Stimulated activated CD8-positive, alpha-beta memory T cell treated with anti-CD3 and anti-CD28 coated beads, Interleukin-7, amount 100 ng/mL, for 1 hour (primary cell): ENCODE results near the gene ADAD2.

Experiments used
- DNase-seq, 2 donors: peaks; one replicate each; pipeline ENCODE4 v3.0.0-alpha.2; 2020; ENCODE audit warnings: low read depth in 2 of 2

Gene ADAD2

GRCh38 chr16:84176192-84177053, 14.5 kb upstream of the ADAD2 start:
- DNase-seq, result no peak

- no peak for DNase-seq
Observed at GRCh38 chr16:84177741-84178073, 13.2 kb upstream of the ADAD2 start.

- no peak for DNase-seq
Observed at GRCh38 chr16:84178146-84178765, 12.7 kb upstream of the ADAD2 start.

- no peak for DNase-seq
Observed at GRCh38 chr16:84178892-84179611, 11.9 kb upstream of the ADAD2 start.

- no peak for DNase-seq
Observed at GRCh38 chr16:84179612-84180320, 11.2 kb upstream of the ADAD2 start.

GRCh38 chr16:84180519-84181140, 10.3 kb upstream of the ADAD2 start:
- DNase-seq, result no peak

- DNase-seq, result no peak
Observed at GRCh38 chr16:84181144-84181915, 9.6 kb upstream of the ADAD2 start.

GRCh38 chr16:84182104-84182503, 8.9 kb upstream of the ADAD2 start:
- no peak for DNase-seq

GRCh38 chr16:84182680-84183571, 8.0 kb upstream of the ADAD2 start:
- DNase-seq, result no peak

GRCh38 chr16:84183572-84183875, 7.4 kb upstream of the ADAD2 start:
- DNase-seq, result no peak

- no peak for DNase-seq
Observed at GRCh38 chr16:84183911-84184591, 6.9 kb upstream of the ADAD2 start.

GRCh38 chr16:84184775-84185174, 6.2 kb upstream of the ADAD2 start:
- no peak for DNase-seq

- DNase-seq, result peak; percentile 81 to 83
Observed at GRCh38 chr16:84186685-84187437, 4.1 kb upstream of the ADAD2 start, which contains the start of gene TAF1C. TSS of gene TAF1C (minus strand) at chr16:84187057. CDS start at chr16:84184988, 2,069 bp downstream.

- no peak for DNase-seq
Observed at GRCh38 chr16:84191466-84191865, 509 bp downstream of the ADAD2 start.

GRCh38 chr16:84193480-84193879, 2.5 kb downstream of the ADAD2 start:
- no peak for DNase-seq

GRCh38 chr16:84194018-84194417, 3.1 kb downstream of the ADAD2 start:
- no peak for DNase-seq

GRCh38 chr16:84194470-84195200, 3.7 kb downstream of the ADAD2 start:
- DNase-seq, result no peak
